ENCODE measurements around the gene MCC.

Gene MCC

DNA sequence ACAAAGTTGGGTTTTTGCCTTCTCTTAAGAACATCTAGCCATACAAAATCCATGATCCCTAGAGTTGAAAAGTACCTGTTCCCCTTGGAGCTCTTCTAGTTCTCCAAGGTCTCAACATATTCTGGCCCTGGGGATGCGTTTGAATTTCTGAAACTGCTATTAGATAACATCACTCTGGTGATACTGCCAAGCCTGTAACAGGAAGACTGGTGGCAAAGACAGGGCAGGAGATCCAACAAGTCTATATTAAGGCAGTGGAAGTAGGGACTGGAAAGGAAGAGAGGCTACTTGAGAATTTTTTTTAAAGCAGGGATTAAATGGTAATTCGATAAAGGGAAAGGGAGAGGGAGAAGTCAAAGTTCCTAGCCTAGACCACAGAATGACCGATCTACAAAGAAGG, 264.9 kb downstream of the MCC start:
- DNase-seq (ENCODE audit: low spot score), result no peak

DNA sequence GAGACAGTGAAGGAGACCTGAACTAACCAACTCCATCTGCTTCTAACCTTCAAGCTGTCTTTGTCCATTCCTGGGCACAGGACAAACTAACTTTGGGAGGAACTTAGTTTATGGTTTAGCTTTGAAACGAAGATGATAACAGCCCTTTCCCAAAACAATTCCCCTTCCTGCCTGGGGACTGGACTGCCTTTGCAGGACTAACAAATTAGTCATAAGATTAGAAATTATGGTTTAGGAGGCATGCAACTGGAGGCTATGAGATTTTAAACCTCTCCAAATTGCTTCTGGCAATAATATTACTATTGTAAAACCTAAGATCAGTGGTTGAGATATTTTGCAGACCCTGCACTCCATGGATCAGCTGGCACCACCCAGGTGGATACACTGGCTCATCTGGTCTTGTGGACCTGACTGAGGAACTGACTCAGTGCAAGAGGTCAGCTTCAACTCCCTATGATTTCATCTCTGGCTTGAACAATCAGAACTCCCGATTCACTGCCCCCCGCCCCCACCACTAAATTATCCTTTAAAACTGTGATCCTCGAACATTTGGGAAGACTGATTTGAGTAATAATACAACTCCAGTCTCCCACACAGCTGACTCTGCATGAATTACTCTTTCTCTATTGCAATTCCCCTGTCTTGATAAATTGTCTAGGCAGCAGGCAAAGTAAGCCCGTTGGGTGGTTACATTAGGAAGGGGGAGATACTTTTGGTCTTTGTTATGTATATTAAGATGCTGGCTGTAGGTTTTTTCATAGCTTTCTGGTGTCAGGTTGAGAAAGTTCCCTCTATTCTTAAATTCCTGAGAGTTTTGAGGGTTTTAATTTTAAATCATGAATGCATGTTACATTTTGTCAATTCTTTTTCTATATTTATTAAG, 266.7 kb downstream of the MCC start:
- DNase-seq (ENCODE audit: low spot score), result no peak

DNA sequence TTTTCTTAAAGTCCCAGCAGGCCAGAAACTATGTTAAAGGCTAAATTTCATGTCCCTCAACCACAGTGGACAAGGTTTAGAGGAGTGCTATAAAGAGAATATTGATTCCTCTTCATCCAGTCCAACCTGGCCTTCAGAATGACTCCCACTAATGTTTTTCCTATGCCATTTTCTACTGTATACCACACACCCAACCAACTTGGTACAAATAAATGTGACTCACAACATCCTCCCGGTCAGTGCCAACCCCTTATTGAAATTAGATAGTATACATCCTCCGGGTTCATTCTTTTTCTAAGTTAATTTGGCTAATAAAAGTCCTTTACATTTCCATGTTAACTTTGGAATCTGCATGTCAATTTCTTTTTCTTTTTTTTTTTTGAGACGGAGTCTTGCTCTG, 268.6 kb downstream of the MCC start:
- DNase-seq (ENCODE audit: low spot score), result no peak

DNA sequence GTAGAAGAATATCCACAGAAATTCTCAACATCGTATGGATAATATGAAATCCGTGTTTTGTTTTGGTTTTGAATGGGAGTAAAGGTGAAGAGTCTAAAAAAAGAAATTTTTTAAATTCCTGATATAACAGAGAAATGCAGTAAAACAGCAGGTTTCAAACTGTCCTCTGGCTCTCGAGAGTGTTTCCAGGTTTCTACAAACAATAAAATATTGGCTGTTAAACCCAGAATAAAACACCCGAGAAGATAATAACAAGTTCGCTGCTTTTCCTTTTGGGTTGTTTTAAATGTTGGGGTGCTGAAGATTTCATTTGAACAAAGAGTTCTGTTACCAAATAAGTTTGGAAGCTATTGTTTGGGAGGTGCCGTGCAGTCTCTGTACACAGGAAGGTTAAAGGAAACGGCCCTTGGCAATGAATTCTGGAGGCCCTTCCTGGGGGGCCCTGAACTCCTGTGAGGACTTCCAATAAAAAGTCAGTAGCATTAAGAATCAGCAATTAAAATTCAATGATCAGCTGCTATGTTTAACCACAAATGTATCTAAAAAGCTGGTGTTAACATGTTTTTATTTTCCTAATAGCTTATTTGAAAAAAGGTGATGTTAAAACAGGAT, 269.2 kb downstream of the MCC start:
- DNase-seq (ENCODE audit: low spot score), result no peak

DNA sequence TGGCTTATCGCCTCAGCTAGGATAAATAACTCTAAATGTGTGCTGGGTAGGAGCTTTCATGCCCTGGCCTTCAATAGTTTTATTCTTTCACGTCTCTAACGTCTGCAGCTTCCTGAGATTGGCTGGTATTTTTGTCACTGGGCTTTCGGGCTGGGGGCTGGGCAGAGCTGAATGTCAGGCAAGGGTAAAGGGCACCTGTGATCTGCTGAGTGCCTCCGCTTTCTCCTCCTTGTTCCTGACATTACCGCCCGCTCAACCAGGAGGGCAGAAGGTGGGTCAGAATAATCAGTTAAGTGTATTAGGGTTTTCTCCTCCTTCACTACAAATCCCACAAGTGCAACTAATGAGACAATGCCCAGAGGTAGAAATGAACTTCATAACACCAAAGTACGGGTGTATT, 270.1 kb downstream of the MCC start:
- no peak for DNase-seq (ENCODE audit: low spot score)

DNA sequence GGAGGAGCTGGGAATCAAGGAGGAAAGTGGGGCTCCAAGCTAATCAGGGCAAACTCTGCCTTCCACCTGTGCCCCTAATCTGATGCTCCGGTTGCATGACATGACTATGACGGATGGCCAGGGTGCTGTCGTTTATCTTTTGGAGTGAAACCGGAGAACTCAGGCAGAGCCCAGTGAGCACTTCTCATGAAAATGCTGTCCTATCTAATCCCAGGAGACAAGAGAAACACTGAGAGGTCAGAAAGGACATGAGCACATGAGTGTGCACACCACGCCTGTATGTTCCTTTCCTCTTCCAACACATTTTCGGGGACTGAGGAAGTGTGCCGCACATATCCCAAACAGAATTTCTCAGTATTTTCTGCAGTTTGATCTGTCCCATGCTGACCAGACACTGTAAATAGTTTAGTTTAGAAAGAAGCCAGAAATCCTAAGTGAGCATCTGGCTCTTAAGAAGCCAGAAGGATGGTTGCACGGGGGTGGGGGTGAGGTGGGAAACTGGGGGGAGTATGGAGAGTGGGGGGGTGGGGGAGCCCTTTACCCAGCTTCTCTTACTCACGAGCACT, 270.6 kb downstream of the MCC start:
- DNase-seq (ENCODE audit: low spot score), result no peak

DNA sequence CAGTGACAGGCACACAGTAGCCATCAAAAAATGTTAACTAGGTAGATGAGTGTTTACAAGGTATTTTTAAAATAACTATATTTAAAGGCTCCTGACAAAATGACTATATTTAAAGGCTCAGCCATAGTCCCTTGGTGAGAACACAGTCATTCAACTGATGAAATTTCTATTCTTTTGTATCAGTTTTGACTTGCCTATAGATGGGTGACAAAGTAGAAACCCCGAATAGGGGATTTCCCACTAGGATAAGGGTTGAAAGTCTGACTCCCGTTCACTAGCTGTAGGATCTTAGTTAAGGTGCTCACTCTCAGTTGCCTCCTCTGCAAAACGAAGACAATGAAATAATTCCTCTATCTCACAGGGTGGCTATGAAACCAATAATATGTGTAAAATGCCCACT, 271.7 kb downstream of the MCC start:
- DNase-seq (ENCODE audit: low spot score), result no peak

DNA sequence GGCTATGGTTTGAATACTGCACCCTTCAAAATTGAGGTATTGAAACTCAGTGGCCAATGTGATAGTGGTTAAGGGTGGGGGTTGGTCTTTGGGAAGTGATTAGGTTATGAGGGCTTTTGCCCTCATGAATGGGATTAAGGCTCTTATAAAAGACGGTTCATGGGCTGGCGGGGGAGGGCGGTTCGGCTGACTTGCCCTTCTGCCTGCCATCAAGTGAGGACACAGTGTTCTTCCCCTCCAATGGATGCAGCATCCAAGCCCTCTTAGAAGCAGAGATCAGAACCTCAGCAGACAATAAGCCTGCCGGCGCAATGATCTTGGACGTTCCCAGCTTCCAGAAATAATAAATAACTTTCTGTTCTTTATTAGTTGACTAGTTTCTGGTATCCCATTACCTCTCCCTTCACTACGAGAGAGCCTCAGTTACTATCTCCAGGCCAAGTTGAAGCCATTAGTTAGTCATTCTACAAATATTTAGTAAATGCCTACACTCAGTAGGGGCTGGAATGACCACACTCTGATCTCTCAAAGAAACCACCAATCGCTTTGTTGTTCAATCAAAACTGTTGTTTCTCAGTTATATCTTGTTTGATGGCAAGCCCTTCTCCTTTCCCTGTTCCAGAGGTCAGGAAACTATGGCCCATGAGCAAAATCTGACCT, 272.7 kb downstream of the MCC start:
- no peak for DNase-seq (ENCODE audit: low spot score)

DNA sequence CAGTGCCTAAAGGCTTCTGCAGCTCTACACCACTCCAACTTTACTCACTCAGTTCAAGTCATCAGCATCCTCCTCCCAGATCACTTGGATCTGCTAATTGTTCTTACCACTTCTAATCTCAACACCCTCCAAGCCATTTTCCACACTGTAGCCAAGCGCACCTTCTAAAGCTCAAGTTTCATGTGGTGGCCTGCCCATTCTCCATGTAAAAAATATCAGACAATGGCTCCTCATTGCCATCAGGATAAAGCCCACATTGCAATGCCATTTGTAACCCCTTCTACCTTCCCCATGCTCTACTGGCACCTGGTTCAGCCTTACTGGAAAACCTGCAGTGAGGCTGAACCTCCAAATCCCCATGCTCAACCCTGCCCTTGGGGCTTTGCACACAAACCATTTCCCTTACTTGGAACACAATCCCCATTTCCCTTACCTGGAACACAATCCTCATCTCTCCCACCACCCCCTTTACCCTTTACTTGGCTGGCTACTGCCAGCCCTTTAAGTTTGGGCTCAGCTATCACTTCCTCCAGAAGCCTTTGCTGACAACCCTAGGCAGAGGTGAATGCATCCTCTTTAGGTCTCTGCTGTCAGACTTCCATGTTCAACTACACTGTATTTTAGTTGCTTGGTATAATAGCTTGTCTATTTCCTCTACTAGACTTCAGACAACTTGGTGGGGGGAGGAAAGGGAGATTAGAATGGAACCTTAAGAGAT, 273.5 kb downstream of the MCC start:
- DNase-seq (ENCODE audit: low spot score), result no peak

DNA sequence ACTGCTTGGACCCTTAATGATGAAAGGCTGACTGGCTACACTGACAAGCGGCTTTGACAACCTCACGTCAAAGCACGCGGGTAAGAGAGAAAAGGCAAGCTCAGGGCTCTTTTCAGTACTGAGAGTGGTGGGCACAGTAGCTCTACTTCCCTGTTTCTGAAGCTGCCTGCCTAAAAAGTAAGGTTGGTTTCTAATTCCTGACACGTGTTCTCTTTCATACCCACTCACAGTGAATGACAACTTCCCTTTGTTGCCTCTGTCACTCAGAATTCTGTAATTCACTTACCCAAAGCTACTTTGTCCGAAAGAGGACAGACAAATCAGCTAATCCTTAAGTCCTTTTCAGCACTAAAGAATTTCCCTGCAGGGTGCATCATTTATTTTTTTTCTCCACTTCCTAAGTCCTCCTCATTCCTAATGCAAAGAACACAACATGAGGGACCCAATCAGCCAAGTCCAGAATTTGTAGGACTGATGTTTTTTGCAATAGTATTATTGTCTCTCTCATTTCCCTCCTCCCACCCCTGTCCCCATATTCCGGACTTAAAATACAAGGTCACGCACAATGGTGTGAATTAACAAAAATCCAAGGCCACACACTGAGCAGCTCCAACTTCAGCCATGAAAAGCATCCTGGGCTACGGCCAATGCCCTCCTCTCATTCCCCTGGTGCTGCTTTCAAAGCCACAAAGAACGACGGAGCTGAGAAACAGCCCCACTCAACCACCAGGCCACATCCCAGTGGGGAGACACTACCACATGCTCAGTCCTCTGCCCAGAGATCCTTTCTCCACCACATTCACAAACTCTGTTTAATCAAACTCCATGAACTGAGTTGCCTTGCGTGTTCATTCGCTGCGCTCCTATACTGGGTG, 274.5 kb downstream of the MCC start:
- no peak for DNase-seq (ENCODE audit: low spot score)

DNA sequence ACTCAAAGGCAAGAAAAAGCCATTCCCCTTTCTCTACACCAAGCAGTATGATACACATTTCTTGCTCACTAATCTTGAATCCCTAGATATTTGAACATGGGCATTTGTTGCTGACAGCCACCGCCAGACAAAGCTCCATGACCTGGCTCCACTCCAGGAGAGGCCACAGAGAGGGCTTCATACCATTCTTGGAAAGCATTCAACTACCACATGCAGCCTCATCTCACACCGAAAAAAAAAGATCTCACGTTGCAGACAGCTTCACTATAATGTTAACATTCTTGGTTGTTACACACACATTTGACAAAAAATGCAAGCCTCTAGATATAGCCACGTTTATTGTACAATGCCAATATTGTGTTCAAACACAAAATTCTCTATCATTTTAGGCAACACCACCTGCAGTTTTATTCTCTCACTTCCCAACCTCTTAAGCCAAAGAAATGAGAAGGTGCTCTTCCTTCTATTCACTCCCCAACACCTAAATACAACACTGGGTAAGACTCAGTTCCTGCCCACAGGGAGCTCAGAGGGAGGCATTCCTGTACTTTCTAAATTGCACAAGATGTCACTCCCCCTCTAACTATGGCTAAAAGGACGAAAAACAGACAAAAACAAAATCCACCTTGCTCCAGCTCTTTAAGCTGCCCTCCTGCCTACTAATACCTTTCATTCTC, 275.9 kb downstream of the MCC start:
- no peak for DNase-seq (ENCODE audit: low spot score)

DNA sequence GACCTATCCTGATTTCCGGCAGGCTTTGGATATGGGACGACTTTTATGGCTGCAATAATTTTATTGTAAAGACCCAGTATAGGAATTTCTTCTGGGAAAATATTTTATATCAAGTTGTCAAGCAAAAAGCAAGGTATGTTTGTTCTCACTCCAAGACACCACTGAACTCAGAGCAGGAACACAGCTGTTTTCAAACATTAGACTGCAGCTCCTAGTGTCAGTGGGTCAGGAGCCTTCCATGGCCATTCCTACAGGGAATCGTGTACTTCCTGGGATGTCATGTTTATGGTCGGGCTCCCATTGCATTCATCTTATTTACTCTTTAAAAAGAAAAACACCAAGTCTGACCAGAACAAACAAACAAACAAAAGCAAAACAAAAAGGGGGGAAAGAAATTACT, 278.8 kb downstream of the MCC start:
- DNase-seq (ENCODE audit: low spot score), result no peak

DNA sequence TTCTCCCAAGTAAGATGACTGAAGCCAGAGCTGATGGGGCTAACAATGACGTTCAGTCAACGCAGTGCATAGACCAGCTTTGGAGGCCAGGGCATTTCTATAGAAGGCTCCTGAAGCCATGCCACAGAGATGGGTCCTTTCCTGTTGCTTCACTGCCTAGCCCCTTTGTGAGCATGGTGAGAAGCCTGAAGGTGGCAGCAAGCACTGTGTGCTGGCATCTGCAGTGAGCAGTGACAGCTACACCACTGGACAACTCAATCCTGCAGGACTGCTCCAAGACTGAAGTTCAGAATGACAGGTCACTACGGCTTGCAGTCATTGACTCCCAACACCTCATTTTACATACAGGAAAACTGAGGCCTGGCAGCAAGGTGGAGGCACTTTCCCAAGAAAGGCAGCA, 282.4 kb downstream of the MCC start:
- no peak for DNase-seq (ENCODE audit: low spot score)

DNA sequence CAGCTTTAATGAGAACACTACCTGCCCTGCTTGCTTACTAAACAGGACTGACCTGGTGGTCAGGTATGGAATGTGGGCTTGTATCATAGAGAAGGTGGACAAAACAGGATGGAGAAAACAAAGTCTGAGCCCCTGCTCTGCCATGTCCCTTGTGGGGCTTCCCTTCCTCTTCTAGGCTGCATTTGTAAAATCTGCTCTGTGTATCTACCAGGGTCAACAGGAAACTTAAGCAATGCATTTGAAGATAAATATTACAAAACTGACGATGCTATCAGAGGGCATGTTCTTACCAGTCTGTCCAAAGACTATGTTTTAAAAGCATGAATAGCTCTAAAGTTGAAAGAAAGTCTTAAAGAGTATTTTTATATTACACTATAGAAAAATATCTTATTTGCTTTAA, 282.9 kb downstream of the MCC start:
- DNase-seq (ENCODE audit: low spot score), result no peak

DNA sequence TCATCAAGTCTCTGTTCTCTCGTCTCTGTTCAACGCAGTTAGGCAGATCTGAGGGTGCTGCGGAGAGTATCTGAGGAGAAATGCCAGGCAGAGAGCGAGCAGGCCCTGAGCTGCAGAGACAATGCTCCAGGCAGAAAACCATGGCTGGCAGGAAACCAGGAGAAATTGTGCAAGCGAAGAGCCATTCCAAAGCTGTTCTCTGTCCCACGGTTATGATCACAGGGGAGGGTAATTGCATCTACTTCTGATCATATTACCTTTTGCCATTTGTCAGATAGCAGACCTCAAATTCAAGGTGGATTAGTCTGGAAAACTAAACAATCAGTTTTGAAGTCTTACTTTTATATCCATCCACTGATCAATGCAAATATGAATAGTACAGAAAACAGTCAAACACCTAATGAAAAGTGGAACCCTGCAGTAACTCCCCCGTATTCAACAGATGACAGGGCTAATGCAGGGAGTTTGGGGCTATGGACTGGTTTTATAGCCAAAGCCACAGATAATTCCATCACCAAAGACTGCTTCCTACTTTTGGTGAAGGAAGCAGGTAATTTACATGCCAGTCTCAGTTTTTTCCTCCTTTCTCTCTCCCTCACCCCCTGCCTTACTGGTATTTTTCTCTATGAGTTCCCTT, 283.6 kb downstream of the MCC start:
- DNase-seq (ENCODE audit: low spot score), result no peak

DNA sequence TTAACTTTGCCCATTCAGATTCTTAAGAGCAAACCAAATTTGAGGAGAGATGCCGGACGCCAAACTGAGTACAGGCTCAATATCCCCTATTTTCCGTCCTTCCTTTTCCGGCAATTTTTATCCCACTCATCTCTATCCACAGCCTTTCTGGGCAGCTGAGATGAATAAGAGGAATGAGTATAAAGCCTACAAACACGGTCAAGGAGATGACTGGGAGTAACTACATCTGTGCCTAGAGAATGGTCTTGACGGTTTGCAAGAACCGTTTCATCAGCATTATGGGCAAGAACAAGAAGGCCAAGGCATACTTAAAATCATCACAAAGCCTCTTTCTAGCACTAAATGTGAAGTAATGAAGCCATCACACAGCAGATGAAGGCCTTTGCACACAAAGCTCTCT, 284.3 kb downstream of the MCC start:
- no peak for DNase-seq (ENCODE audit: low spot score)

DNA sequence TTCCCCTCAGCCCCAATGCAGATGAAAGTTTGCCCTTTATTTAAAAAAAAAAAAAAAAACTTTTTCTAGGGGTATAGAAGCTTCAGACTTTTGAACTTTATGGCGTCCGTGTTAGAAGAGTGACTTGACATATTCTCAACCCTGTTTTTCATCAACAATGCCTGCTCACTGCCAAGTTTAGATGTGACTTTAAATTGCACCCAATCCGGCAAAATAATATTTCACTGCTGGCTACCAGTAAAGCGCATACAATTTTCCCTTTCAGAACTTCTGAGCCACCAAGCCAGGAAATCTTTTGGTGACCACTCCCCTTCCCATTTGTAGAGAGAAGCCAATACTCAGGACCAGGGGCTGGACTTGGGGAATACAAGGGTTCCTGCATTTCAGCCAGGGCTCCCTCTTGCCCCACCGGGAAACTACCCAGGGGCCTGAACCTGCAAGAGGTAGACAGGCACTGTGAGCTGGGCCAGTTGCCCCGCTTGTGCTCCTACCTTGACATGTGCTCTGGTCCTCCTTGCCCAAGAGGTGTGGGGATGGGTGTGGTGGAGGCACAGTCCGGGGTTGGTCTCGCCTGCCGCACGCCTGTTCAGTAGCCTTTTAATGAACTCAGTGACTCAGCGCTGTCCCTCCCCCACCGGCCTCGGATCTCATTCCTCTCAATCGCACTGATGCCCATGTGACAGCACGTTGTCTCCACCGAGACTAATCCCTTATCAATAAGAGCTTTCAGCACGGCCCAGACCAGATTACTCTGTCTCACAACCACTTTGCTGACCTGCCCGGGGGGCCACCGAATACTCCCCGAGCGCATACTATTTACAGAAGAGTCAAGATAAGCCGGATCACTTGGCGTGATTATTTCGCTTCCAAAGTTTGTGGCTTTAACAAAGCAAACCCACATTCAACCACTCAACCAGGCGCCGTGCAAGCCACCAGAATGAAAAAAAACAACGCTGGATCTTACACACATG, 285.2 kb downstream of the MCC start:
- no peak for DNase-seq (ENCODE audit: low spot score)

DNA sequence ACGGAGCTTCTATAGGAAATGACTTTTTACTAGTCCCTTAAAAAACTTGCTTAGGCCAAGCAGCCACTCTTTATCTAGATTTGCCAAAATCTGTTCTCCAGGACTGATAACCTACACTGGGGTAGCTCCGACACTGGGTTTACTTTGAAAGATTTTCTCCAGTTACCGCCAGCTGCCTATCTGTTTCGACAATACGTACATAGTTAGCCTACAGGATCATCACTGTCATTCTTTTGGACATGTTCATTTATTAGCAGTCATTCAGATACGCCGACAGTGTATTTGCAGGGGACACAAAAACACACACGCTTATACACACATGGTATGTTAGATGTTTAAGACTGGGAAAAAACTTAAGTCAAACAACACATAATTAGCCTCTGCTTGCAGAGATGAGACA, 286.0 kb downstream of the MCC start:
- DNase-seq (ENCODE audit: low spot score), result no peak

DNA sequence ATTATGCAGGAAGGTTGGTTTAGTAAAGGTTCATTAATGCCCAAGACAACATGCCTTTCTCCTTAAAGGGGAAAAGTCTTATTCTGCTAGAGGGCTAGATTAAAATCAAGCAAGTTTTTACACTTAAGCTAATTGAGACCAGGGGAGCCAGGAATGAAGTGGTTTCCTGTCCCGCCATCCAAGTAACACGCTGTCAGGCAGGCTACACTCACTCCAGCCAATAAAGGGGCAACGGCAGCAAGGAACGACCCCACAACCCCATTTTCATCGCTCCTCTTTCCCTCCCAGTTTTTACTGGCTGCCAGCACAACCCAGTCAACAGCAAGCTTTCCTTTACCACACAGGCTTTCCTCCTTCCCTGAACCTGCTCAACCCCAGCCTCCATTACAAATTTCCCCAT, 286.5 kb downstream of the MCC start:
- no peak for DNase-seq (ENCODE audit: low spot score)

Measured in NAMALWA (cell line).